ENCODE measurements around the gene PRUNE2.

The PRUNE2 gene

DNA sequence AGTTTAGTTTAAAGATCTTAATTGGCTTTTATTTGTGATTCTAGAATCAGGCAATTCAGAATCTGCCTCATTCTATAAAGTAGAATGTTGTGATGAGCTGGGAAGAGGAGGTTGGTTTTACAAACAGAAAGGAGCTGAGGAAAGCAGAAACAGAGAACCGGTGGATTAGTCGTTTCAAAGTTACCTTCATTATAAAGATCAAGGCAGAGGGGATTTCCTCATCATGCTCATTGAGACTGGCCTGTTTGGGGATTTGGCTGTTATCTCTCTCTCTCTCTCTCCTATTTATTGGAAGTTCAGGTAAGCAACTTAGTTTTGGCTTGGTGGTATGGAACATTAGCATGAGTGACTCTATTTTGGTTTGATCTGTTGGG is 313.0 kb downstream of the PRUNE2 start:
- DNase-seq: no peak

DNA sequence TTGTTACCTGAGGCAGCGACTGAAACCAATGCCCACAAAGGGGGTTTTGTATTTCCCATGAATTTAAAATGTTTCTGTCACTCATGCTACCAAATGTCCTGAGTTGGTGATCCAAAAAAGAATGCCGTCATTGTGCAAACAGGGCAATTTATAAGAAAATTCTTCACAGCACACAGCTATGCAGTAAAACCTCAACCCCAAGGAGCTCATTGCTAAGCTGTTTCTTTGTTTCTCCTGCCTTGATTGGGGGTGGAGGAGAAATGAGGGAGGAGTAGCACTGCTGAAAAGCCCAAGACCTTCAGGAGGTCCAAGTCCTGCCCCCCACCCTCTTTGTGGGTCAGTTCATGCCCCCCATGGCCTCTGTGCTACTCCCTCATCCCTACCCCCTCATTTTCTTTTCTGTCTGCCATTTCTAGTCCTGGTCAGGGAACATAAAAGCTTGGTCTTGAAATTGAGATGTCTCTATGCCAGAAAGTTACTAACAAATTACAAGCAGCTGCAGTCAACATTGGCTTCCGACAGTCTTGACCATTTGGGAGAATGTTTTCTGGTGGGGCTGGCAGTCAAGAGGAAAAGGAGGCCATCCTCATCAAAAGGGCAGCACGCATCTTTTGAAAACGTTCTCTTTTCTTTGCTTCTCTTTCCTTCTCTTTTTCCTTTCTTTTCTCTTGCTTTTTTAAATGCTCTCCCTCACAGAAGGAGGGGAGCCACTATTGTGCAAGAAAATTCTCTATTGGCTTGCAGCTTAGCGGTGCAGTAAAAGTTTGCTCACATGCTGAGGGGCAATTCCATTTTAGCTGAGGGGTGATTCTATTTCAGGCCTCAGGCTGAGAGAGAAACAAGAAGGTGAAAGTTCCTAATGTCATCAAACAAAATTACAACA is 313.6 kb downstream of the PRUNE2 start:
- DNase-seq: no peak

DNA sequence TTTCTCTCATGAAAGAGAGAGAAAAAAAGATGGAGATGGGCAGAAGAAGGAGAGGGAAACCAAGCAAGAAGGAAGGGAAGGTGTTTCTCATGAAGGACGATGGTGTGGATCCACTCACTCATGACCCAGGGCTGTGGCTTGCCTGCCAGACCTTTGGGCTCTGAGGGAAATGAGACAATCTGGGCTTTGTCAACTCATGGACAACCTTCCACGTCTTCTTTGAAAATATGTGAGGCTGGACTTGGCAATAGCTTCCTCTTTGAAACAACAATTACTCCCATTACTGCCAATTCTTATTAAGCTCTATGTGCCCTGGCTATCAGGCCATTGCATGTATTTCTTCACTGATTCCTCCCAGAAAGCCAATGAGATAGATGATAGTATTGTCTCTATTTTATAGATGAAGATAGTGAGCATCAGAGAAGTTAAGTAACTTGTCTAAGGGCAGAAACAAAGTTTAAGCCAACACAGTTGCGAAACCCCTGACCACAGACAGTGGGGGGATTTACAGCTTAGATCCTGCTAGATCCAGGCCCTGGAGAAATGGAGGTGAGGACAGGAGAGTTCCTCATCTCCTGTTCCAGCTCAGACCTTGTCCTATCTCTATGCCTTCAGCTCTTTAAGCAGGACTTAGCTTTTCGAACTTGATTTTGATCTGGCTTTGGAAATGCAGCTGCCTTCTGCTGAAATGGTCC is 314.5 kb downstream of the PRUNE2 start:
- DNase-seq: no peak

DNA sequence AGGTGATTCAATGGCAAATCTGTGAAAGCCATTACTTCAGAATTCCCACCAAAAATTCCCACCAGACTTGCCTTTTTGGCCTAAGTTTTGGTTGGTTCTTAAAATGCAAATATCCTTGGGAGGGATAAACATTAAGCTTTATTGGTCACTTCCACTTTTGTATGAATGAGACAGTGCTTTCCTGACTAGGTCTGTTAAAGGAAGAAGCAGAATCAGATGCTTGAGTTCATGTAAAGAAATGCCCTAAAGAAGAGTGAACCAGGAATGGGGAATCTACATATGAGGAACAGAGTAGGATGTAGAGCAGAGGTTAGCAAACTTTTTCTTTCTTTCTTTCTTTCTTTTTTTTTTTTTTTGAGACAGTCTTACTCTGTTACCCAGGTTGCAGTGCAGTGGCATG is 317.6 kb downstream of the PRUNE2 start:
- DNase-seq: no peak

DNA sequence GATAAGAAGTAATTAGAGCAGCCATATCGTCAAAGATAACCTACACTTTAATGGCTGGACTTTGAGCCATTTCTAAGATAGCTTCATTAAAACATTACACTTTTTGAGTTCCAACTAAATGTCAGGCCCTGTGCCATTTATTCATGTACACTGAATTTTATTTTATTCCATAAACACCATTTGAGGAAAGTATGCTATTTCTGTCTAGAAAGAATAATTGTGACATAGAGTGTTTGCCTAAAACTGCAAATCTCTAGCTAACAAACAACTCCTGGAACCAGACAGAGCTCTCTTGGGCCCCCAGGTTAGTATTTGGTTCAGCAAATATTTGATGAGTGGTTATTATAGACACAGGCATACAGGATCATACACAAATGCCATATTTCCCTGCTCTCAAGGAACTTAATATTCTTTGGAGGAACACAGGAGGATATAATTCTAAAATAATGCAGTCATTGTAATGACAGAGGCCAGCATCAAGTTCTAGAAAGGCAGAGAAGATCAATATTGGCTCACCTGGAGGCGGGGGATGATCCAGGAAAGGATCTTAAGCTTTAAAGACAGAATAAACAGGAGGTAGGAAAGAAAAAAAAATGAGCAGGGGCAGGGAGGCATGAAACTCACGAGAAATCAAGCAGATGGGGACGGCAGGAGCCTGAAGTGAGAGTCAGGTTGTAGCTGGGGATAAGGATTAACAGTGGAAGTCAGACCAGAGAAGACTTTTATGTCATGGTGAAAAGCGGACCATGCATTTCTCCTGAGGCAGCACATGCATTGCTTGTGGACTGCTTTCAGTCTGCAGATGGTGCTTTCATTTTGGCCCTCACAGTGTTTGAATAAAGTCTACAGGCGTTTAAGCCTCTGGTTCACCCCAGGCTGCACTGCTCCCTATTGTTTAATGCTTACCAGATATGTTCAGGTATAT is 319.3 kb downstream of the PRUNE2 start:
- no peak for DNase-seq

DNA sequence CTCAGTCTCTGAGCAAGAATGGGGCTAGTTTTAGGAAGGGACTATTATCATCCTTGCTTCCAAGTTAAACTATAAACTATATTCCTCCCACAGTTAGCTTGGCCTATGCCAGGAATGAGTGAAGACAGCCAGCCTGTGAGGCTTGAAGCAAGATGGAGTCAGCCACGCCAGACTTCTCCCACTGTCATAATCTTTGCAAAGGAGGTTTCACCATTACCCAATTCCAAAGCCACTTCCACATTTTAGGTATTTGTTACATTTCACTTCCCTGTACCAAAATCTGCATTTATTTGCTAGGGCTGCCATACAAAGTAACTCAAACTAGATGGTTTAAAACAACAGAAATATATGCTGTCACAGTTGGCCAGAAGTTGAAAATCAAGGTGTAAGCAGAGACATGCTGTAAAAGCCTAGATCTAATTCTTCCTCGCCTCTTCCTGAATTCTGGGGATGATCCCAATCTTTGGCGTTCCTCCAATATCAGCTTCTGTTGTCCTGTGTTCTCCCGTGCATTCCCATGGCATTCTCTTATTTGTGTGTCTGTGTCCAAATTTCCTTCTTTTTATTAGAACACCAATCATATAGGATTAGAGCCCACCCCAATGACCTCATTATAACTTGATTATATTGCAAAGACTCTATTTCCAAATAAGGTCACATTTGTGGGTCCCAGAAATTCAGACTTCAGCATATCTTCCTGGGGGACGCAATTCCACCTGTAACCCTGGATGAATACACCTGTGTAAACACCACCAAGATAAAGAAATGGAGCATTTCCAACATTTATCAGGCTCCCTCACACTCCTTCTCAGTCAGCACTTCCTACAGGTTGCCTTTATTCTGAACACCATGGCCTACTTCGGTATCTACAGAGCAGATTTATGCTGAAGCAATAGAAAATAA is 320.2 kb downstream of the PRUNE2 start:
- DNase-seq: no peak

DNA sequence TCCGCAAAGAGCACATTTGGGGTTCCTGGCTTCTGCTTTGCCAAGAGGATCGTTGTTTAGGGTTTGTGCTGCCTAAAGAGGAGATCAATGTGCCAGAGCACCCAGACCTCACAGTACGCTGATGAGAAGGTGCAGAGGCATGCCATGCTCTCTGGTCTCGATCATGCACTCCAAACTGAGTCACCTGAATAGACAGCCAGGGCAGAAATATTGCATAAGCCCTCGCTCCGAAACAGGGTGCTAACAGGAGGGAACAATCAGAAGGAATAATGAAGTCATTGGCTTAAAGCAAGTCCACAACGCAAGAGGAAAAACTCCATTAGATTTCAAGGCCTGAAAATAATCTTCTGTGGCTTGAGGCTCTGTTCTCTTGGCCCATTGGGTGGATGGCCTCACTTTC is 322.7 kb downstream of the PRUNE2 start:
- no peak for DNase-seq

DNA sequence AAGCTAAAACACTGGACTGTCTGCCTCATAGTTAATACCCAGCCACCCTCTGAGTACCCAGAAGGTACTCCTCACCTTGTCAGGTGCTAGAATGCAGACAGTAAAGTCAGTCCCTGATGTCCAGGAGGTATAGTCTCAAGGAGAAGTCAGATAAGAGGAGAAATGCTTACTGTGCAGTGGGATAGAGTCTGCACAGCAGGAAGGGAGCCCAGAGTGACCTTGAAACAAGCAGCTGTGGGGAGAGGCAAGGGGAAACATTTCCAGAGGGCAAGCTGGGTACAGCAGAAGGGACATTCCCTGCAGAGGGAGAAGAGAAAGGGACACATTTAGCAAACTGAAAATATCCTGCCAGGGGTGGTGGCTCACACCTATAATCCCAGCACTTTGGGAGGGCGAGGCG is 324.2 kb downstream of the PRUNE2 start:
- no peak for DNase-seq

DNA sequence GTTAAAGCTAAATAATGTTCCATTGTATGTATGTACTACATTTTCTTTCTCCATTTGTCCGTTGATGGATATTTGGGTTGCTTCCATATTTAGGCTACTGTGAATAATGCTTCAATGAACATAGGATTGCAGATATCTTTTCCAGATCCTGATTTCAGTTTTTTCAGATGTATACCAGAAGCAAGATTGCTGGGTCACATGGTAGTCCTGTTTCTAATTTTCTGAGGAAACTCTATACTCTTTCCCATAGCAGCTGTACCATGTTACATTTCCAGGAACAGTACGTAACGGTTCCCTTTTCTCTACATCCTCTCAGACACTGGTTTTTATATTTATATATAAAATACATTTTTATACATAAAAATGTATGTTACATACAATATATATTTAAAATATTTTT is 325.1 kb downstream of the PRUNE2 start:
- DNase-seq: no peak

DNA sequence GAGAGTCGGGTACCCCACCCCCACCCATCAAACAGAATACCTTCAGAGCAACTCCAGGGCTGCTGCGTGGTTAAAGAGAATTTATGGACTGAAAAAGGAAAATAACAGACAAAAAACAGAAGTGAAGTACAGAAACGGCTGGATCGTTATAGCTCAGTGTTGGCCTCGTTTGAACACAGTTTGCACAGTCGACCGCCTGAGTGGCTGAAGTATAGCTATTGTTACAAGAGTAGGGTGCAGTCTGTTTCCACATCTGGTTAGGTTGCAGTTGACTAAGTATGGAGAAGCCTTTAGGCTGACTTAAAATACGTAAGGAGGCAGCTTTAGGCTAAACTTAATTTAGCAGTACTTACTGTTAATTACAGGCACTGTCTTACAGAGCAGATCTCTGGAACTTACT is 325.7 kb downstream of the PRUNE2 start:
- DNase-seq: no peak

DNA sequence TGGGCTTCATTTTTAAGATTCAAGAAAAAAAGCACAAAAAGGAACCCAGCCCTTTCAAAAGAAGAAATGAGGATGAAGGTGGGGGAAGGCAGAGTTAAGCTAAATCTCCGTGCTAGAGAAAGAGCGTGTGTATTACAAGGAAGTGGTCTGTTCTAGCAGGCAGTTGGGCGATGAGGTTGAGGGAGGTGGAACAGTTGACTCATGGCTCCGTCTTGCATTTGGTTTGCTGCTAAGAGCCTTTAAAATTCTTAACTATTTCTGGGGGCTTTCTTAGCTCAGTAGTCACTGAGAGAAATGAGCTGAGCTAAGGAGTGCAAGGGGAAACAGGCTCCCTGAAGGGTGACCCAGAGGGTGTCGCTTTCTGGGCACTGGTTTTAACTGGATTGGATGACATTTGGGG is 329.6 kb downstream of the PRUNE2 start:
- peak in 2 of 5 experiments; percentile 54 to 91 for DNase-seq

DNA sequence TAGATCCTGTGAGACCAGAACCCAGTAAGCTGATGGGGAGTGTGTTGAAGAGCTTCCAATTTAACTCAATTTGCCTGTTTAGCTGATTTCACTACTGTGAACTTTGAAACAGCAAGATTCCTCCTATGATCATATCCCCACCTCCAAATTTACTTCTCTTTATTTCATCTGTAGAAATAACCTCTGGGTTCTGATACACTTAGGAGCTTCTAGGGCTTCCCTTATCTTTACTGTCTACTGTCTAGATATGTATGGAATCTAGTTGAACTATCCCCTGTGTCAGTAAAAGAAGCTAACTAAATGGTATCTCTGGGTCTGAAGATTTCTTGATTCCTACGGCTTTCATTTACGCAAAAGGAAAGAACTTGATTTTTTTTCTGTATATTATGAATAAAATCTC is 330.2 kb downstream of the PRUNE2 start:
- no peak for DNase-seq

DNA sequence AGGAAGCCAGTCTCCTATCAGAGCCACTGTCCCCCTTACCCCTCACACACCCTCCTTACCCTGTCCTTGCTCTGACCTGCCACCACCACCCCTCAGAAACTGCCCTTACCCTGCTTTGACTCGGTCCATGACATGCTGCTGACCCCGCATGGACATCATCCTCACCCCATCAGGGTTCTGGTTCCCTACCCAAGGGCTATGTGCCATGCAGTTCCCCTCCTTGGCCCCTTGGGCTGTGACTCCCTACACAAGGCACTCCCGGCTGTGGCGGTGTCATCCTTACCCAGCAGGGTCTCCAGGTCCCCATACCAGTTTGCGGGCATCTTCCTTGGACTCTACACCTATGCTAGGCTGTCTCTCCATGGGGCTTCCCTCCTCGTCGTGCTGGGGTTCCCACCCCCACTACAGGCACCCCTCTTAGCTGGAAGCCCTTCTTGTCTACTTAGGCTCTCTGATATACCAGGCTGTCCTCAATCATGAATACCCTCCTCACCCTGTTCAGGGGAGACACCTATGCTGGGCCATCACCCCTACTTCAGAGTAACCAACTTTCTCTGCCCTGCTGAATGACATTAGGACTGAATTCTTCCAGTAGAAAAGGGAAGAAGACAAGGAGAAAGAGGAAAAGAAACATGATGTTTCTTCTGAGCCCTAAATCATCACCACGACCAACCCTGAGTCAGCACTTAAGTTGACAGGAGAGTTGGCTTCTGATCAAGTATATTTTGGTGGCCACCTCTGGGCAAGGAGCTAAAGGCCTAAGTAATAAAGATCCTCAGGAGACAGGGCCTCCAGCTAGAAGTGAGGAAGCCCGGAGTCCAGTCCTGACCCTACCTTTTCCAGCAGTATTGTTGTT is 331.8 kb downstream of the PRUNE2 start:
- no peak for DNase-seq

DNA sequence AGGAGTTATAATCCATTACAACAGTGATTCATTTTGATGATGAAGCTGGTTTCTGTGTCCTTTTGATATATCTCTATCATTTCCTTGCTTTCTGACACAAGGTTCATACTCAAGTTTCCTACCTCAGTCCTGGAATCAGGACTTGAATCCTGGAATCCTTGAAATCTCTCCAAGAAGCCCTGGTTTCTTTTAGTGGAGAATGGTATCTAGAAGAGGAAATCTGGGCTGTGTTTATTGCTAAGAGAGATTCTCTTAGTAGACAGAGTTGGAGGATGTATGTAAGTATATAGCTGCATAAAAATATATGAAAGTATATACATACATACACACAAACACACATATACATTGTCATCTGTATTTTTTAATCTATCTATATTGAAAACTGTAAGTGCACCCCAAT is 332.5 kb downstream of the PRUNE2 start:
- DNase-seq: no peak

DNA sequence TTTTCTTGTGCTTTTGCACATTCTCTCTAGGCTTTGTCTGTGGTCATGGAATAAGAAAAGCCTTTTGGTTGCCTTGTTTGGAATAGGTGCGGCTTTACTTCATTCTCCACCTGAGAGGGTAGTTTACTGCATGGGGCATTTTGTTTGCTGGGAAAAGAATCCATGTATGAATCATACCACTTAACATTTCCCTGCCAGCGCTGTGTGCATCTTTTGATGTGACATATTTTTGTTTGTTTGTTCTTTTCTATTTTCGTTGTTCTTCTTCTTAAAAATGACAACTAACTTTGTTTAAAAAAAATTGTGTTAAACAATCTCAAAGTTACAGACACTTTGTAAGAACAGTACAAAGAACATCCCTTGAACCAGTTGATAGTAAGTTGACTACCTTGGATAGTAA is 333.8 kb downstream of the PRUNE2 start:
- DNase-seq: no peak

DNA sequence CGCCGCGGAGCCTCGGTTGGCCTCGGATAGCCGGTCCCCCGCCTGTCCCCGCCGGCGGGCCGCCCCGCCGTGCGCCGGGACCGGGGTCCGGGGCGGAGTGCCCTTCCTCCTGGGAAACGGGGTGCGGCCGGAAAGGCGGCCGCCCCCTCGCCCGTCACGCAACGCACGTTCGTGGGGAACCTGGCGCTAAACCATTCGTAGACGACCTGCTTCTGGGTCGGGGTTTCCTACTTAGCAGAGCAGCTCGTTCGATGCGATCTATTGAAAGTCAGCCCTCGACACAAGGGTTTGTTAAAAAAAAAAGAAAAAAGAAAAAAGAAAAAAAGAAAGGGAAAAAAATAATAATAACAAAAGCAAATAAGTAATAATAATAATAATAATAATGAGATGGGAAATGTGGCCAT is 334.2 kb downstream of the PRUNE2 start:
- no peak for DNase-seq

DNA sequence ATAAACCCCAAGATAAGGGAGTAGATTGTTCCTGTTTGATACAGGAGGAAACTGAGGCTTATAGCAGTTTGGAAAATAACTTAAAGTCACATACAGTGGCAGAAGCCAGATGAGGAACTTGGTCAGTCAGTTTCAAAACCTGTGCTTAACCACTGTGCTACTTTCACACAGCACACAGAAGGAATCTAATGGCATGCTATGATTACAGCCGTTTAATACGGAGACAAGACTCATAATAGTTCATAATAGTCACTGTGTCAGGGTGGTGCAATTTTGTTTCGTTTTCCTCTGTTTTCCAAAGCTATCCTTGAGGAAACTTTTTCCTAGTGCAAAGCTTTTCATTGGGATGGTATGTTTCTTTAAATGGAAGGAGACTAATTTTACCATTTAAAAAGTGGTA is 334.6 kb downstream of the PRUNE2 start:
- DNase-seq: peak in 1 of 5 experiments; percentile 28

DNA sequence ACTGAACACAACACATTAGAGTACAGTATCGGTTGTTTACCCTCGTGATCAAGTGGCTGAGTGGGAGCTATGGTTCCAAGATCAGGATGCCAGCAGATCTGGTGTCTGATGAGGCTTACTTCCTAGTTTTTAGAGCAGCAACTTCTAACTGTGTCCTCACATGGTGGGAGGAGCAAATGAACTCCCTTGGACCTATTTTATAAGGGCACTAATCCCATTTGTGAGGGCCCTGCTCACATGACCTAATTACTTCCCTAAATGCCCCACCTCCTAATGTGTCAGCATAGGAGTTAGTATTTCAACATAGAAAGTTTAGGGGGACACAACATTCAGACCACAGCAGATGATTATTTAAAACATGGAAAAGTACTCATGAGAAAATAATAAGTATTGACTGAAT is 335.1 kb downstream of the PRUNE2 start:
- DNase-seq: no peak

DNA sequence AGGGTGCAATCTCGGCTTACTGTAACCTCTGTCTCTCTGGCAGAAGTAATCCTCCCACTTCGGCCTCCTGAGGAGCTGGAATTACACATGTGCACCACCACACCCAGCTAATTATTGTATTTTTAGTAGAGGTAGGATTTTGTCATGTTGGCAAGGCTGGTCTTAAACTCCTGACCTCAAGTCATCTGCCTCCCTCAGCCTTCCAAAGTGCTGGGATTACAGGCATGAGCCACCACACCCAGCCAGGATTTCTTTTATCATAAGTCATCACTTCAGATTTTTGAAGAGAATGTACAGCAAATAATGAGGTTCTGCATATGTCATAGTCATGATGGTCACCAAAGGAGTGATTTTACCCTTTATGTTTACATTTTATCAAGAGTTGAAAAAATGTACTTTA is 338.8 kb downstream of the PRUNE2 start:
- no peak for DNase-seq

DNA sequence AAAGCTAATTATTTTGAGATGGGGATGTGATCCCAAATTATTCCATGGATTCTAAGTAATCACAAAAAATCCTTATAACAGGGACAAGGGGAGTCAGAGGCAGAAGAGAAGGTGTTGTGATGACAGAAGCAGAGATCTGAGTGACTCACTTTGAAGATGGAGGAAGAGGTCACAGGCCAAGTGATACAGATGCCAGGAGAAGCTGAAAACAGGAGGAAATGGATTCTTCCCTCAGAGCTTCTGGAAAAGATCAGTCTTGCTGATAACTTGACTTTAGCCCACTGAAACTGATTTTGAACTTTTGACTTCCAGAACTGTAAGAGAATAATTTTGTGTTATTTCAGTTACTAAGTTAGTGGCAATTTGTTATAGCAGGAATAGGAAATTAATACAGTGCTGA is 341.6 kb downstream of the PRUNE2 start:
- DNase-seq: no peak

DNA sequence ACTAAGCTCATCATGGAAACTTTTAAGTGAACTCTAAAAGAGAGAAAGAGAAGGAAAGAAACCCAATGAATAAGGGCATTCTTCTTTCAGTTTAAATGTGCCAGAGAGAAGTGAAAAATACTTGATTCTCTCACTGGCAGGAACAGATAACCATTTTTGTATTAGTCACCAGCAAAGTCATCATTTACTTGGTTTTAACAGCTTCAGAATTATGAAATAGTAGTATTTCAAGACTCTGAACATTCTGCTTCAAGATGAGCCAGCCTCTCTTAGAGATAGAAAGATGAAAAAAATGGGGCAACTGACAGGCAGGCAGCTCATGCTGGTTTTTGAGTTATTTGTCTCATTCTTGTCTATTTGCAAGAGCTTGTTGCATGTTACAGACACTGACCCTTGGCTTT is 343.4 kb downstream of the PRUNE2 start:
- no peak for DNase-seq
